LNCAP (cell line): ENCODE data around the gene WNK1.

Source experiments
- CTCF ChIP-seq: fragments of 450-650 bp; IDR thresholded peaks from 2 replicates; pipeline ENCODE4 v1.5.1; 2017; ENCODE audit warnings: mild to moderate bottlenecking

The WNK1 gene

DNA sequence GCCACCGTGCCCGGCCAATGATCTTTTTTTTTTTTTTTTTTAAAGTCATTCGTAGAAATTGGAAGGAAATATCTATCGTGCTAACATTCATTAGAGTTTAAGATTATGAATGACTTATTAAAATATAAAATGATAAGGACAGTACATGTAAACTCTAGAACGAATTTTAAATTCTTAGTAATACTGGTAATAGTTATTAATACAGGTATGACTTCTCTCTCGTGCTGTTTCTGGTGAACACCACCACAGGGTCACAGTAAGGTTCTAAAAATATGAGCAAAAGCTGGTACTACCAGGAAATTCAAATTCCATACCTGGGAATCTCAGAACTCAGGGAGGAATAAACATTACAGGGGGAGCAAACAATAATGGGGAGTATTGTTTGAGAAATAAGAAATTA is 26.2 kb downstream of the WNK1 start:
- TF ChIP-seq CTCF, result no peak

GRCh38 chr12:779745-780734 is 27.7 kb downstream of the WNK1 start:
- TF ChIP-seq CTCF, result no peak

GRCh38 chr12:780750-781379 is 28.5 kb downstream of the WNK1 start:
- TF ChIP-seq CTCF, result no peak

GRCh38 chr12:785706-786105 is 33.3 kb downstream of the WNK1 start:
- no peak for TF ChIP-seq CTCF

- TF ChIP-seq CTCF, result no peak
Observed at GRCh38 chr12:788288-788687, 35.9 kb downstream of the WNK1 start.

DNA sequence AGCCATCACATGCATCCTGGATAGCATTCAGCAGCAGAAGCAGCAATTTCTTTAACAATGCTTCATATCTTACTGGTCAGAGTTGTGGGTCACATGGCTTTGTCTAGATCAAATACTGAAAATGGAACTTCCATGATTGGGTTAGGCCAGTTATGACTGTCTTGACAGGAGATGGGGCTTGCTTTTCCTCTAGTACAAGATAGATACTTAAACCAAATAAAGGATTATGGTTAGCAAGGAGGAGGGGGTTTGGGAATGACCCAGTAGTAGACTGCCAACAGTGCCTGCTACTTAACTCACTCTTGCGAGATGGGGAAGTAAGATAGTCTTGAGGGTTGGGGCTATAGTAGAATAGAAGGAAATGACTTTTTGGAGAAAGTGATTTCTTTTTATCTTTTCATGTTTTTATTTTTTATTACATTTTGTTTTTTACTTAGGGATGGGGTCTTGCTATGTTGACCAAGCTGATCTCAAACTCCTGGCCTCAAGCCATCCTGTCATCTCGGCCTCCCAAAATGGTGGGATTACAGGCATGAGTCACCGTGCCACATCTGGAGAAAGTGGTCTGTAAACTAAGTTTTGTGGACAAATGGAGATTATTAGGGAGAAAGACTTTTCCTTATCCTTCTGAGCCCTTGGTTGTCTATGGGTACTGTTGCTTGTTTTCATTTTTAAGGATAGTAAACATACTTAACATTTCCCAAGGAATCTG is 37.6 kb downstream of the WNK1 start:
- TF ChIP-seq CTCF, result no peak

- no peak for TF ChIP-seq CTCF
Observed at GRCh38 chr12:790608-791007, 38.2 kb downstream of the WNK1 start.
